HepG2 (cell line): ENCODE results near the gene PROC. TPM values are rescaled to one million over a fixed set of nuclear protein-coding genes. Genes with fewer than 3 reads are reported as not detected.

Experiments used
- FOXP4 ChIP-seq: sonication (generic); formaldehyde crosslinking; IDR thresholded peaks from 2 replicates; pipeline ENCODE4 v1.4.0; 2020; ENCODE audit warnings: missing genetic modification reagents
- GFI1 ChIP-seq: sonication (generic); formaldehyde crosslinking; IDR thresholded peaks from 2 replicates; pipeline ENCODE4 v1.5.0; 2020; ENCODE audit warnings: missing genetic modification reagents, mild to moderate bottlenecking, borderline replicate concordance
- GZF1 ChIP-seq: sonication (generic); formaldehyde crosslinking; IDR thresholded peaks from 2 replicates; pipeline ENCODE4 v1.5.1; 2020; ENCODE audit warnings: mild to moderate bottlenecking, missing genetic modification reagents
- HNRNPH1 ChIP-seq: fragments of 200-400 bp; formaldehyde crosslinking; optimal IDR thresholded peaks from 2 replicates; pipeline ENCODE3; 2017; ENCODE audit warnings: mild to moderate bottlenecking, low read depth, low read length
- HOXA3 ChIP-seq: sonication (generic); formaldehyde crosslinking; IDR thresholded peaks from 2 replicates; pipeline ENCODE4 v1.5.0; 2020; ENCODE audit warnings: missing genetic modification reagents
- LCORL ChIP-seq, 2 experiments: fragments of 450-650 bp in 1 of 2; sonication (generic) in 1 of 2; formaldehyde crosslinking in 1 of 2; IDR thresholded peaks; 2 replicates each; pipeline versions ENCODE4 v1.5.0 to v1.6.1; 2017 to 2020; ENCODE audit warnings: antibody characterized with exemption in 1 of 2, missing genetic modification reagents in 1 of 2
- MAFG ChIP-seq: sonication (generic); formaldehyde crosslinking; IDR thresholded peaks from 2 replicates; pipeline ENCODE4 v1.5.1; 2020; ENCODE audit warnings: mild to moderate bottlenecking, missing genetic modification reagents
- NFE2L1 ChIP-seq: sonication (generic); formaldehyde crosslinking; IDR thresholded peaks from 2 replicates; pipeline ENCODE4 v1.4.0; 2020; ENCODE audit warnings: missing genetic modification reagents, mild to moderate bottlenecking, borderline replicate concordance
- ZKSCAN1 ChIP-seq: fragments of 150-350 bp; IDR thresholded peaks from 2 replicates; pipeline ENCODE4 v1.6.1; 2014; ENCODE audit warnings: low read length
- ZMAT3 ChIP-seq: sonication (generic); formaldehyde crosslinking; conservative IDR thresholded peaks from 2 replicates; pipeline ENCODE4 v1.7.0; 2021; ENCODE audit warnings: missing genetic modification reagents
- ZNF576 ChIP-seq: sonication (generic); formaldehyde crosslinking; IDR thresholded peaks from 2 replicates; pipeline ENCODE4 v1.4.0; 2020; ENCODE audit warnings: mild to moderate bottlenecking, missing genetic modification reagents
- ZNF646 ChIP-seq: sonication (generic); formaldehyde crosslinking; IDR thresholded peaks from 2 replicates; pipeline ENCODE4 v1.9.0; 2021; ENCODE audit warnings: mild to moderate bottlenecking, missing genetic modification reagents
- ZNF776 ChIP-seq: sonication (generic); formaldehyde crosslinking; IDR thresholded peaks from 2 replicates; pipeline ENCODE4 v1.4.0; 2020; ENCODE audit warnings: mild to moderate bottlenecking, missing genetic modification reagents
- polyA plus RNA-seq, 8 experiments: library from polyadenylated mRNA; depleted of rRNA in 3 of 8; stranded (reverse) in 7 of 8; unstranded in 1 of 8; fragments of >200 nt; fragmentation: Illumina TruSeq in 4 of 8; extraction: Trizol in 4 of 8; gene quantifications; 2 replicates each; pipeline versions ENCODE4 v1.2.1 to v1.2.3, GENCODE V29; 2011 to 2016; ENCODE audit warnings: low read depth in 4 of 8, missing spikeins in 1 of 8, mixed read lengths in 1 of 8; ENCODE audit not compliant: insufficient read depth in 1 of 8
- total RNA-seq, 5 experiments: library from RNA; depleted of rRNA; stranded (reverse); fragments of >200 nt; fragmentation: Illumina TruSeq; extraction: Trizol; gene quantifications; 2 replicates each; pipeline ENCODE4 v1.2.3, GENCODE V29; 2016; ENCODE audit warnings: low read depth in 1 of 5
- TF ChIP-seq, protein P1 (sequence below): sonication (generic); formaldehyde crosslinking; IDR thresholded peaks from 2 replicates; pipeline ENCODE4 v1.4.0; 2020; ENCODE audit warnings: missing genetic modification reagents, borderline replicate concordance

The PROC gene
- total and polyA plus RNA-seq, 2 of the 13 experiments (the other 11 are each of a cell fraction or from before 2014, with no cell fraction given): 134 to 185 TPM

DNA sequence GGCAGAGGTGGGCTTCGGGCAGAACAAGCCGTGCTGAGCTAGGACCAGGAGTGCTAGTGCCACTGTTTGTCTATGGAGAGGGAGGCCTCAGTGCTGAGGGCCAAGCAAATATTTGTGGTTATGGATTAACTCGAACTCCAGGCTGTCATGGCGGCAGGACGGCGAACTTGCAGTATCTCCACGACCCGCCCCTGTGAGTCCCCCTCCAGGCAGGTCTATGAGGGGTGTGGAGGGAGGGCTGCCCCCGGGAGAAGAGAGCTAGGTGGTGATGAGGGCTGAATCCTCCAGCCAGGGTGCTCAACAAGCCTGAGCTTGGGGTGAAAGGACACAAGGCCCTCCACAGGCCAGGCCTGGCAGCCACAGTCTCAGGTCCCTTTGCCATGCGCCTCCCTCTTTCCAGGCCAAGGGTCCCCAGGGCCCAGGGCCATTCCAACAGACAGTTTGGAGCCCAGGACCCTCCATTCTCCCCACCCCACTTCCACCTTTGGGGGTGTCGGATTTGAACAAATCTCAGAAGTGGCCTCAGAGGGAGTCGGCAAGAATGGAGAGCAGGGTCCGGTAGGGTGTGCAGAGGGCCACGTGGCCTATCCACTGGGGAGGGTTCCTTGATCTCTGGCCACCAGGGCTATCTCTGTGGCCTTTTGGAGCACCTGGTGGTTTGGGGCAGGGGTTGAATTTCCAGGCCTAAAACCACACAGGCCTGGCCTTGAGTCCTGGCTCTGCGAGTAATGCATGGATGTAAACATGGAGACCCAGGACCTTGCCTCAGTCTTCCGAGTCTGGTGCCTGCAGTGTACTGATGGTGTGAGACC, at the start of gene PROC (continued):
- TF ChIP-seq ZNF646 (CRISPR knock-in tag): no peak
- no peak for TF ChIP-seq ZNF576
- peak; percentile 84 for TF ChIP-seq FOXP4 (CRISPR knock-in tag)
- TF ChIP-seq ZKSCAN1: no peak
- TF ChIP-seq GFI1: peak; percentile 90
- TF ChIP-seq ZNF776: no peak
- TF ChIP-seq LCORL (IDR thresholded peaks at IDR 0.05): peak; percentile 58
- peak; percentile 73 for TF ChIP-seq LCORL (CRISPR knock-in tag; IDR thresholded peaks at IDR 0.05)
- no peak for TF ChIP-seq HNRNPH1
- TF ChIP-seq HOXA3 (CRISPR knock-in tag): peak; percentile 96
- TF ChIP-seq GZF1 (CRISPR knock-in tag): no peak; the same call in 1 of the 2 replicates
- peak; percentile 96 for TF ChIP-seq ZMAT3 (CRISPR knock-in tag)
- peak; percentile 21; the same call in 1 of the 2 replicates for TF ChIP-seq NFE2L1 (CRISPR knock-in tag)
- TF ChIP-seq MAFG (CRISPR knock-in tag): no peak
- TF ChIP-seq, protein P1, sequence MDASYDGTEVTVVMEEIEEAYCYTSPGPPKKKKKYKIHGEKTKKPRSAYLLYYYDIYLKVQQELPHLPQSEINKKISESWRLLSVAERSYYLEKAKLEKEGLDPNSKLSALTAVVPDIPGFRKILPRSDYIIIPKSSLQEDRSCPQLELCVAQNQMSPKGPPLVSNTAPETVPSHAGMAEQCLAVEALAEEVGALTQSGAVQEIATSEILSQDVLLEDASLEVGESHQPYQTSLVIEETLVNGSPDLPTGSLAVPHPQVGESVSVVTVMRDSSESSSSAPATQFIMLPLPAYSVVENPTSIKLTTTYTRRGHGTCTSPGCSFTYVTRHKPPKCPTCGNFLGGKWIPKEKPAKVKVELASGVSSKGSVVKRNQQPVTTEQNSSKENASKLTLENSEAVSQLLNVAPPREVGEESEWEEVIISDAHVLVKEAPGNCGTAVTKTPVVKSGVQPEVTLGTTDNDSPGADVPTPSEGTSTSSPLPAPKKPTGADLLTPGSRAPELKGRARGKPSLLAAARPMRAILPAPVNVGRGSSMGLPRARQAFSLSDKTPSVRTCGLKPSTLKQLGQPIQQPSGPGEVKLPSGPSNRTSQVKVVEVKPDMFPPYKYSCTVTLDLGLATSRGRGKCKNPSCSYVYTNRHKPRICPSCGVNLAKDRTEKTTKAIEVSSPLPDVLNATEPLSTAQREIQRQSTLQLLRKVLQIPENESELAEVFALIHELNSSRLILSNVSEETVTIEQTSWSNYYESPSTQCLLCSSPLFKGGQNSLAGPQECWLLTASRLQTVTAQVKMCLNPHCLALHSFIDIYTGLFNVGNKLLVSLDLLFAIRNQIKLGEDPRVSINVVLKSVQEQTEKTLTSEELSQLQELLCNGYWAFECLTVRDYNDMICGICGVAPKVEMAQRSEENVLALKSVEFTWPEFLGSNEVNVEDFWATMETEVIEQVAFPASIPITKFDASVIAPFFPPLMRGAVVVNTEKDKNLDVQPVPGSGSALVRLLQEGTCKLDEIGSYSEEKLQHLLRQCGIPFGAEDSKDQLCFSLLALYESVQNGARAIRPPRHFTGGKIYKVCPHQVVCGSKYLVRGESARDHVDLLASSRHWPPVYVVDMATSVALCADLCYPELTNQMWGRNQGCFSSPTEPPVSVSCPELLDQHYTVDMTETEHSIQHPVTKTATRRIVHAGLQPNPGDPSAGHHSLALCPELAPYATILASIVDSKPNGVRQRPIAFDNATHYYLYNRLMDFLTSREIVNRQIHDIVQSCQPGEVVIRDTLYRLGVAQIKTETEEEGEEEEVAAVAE (CRISPR knock-in tag): no peak
